Karpas-422 (cell line): ENCODE results near the gene L3MBTL4. TPM values are rescaled to one million over a fixed set of nuclear protein-coding genes. Genes with fewer than 3 reads are reported as not detected.

ENCODE experiments used
- DNase-seq: peaks from one replicate; pipeline ENCODE4 v3.0.0-alpha.2; 2015
- H2AFZ ChIP-seq: fragments of 200-600 bp; sonication (generic); 2 replicates; pipeline ENCODE4 v1.6.1; 2014; ENCODE audit warnings: antibody characterized with exemption, low read length, mixed read lengths
- H3K27ac ChIP-seq: fragments of 200-600 bp; sonication (generic); 2 replicates; pipeline ENCODE4 v1.5.1; 2014; ENCODE audit warnings: mild to moderate bottlenecking, low read length, moderate library complexity
- H3K27me3 ChIP-seq: fragments of 200-600 bp; sonication (generic); 2 replicates; pipeline ENCODE4 v1.6.1; 2014; ENCODE audit warnings: low read length, mixed read lengths
- H3K36me3 ChIP-seq: fragments of 200-600 bp; sonication (generic); 2 replicates; pipeline ENCODE4 v1.6.1; 2014; ENCODE audit warnings: low read length, mixed read lengths; ENCODE audit not compliant: insufficient read depth
- H3K4me1 ChIP-seq: fragments of 200-600 bp; sonication (generic); 2 replicates; pipeline ENCODE4 v1.6.1; 2014; ENCODE audit warnings: mild to moderate bottlenecking, low read length, mixed read lengths
- H3K4me2 ChIP-seq: fragments of 200-600 bp; sonication (generic); 2 replicates; pipeline ENCODE4 v1.6.1; 2014; ENCODE audit warnings: low read length, low read depth, mild to moderate bottlenecking; ENCODE audit not compliant: poor library complexity, severe bottlenecking
- H3K4me3 ChIP-seq: fragments of 200-600 bp; sonication (generic); 2 replicates; pipeline ENCODE4 v1.5.1; 2014; ENCODE audit warnings: mild to moderate bottlenecking, antibody characterized with exemption, low read length, mixed read lengths
- H3K79me2 ChIP-seq: fragments of 200-600 bp; sonication (generic); 2 replicates; pipeline ENCODE4 v1.6.1; 2014; ENCODE audit warnings: mild to moderate bottlenecking, low read length, mixed read lengths
- H3K9ac ChIP-seq: fragments of 200-600 bp; sonication (generic); 2 replicates; pipeline ENCODE4 v1.6.0; 2014; ENCODE audit warnings: low read length
- H3K9me2 ChIP-seq: fragments of 200-600 bp; sonication (generic), shearing (Covaris generic); replicated peaks from 2 replicates; pipeline ENCODE4 v1.6.0; 2014; ENCODE audit warnings: mild to moderate bottlenecking, low read length, moderate library complexity; ENCODE audit not compliant: insufficient read depth
- H3K9me3 ChIP-seq: fragments of 300-700, 200-600 bp; sonication (generic); 2 replicates; pipeline ENCODE4 v1.6.1; 2014; ENCODE audit warnings: low read length, mixed read lengths
- H4K20me1 ChIP-seq: fragments of 200-600 bp; sonication (generic); 2 replicates; pipeline ENCODE4 v1.6.1; 2014; ENCODE audit warnings: mild to moderate bottlenecking, antibody characterized with exemption, low read length, low read depth; ENCODE audit not compliant: insufficient read depth
- total RNA-seq: library from RNA; depleted of rRNA; stranded (reverse); fragments of >200 nt; shearing (Covaris generic); gene quantifications from 2 replicates; pipeline ENCODE4 v1.2.3, GENCODE V29; 2014; ENCODE audit warnings: low replicate concordance

Gene L3MBTL4
- total RNA-seq, 1 experiment from 2014 or later: 15.2 TPM

DNA sequence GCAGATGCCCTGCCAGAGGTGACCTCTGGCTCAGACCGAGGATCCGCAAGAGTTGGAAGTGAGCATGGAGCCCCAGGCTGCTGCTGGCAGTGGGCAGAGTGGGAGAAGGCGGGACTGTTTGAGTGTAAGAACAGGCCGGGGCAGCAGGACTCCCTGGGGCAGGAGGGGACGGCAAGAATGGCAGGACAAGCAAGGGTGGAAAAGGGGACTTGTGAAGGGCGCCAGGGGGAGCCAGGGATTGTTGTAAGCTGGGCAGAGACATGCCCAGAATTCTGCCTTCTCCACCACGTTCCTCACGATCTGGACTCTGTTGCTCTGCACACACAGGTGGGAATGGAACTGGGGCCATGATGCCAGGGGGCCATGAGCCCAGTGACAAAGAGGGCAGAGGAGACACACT lies 447.0 kb downstream of the L3MBTL4 start:
- Histone ChIP-seq H2AFZ (no peak overlapping the region), H3K27ac (peak overlapping the region; percentile 96; the same call in 1 of the 2 replicates), H3K9me2 (no peaks in the 10 kb centered on the region), H3K4me2 (peak overlapping the region; percentile 76), H3K36me3 (no peaks in the 10 kb centered on the region; the same call in 1 of the 2 replicates), H3K9ac (peak overlapping the region; percentile 53), H3K79me2 (no peaks in the 10 kb centered on the region; the same call in 1 of the 2 replicates), H4K20me1 (no peaks in the 10 kb centered on the region), H3K27me3 (no peaks in the 10 kb centered on the region), H3K4me3 (peak overlapping the region; percentile 68; the same call in 1 of the 2 replicates), H3K4me1 (peaks cover 98% of the 10 kb centered on the region), H3K9me3 (no peaks in the 10 kb centered on the region)
- DNase-seq: no peak

DNA sequence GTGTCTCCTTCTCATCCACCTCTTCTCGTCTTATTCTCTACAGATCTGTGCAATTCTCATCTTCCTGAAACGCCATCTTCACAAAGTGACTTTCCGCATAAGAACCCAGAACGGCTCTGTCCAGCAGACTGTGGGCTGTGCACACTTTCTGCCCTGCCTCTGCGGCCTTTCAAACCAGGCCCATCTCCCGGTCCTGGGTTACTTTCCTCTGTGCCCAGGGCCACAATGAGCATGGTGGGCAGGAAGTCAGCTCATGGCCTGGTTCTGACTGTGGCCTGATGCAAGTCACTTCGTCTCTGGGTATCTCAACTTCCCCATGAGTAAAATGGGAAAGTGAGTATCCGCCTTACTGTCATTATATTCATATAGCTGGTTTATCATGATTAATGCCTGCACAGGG lies 447.7 kb downstream of the L3MBTL4 start:
- H3K4me2 ChIP-seq: peak overlapping the region; percentile 76
- H3K9me3 ChIP-seq: no peaks in the 10 kb centered on the region
- peak overlapping the region; percentile 96; the same call in 1 of the 2 replicates for H3K27ac ChIP-seq
- peak overlapping the region; percentile 53 for H3K9ac ChIP-seq
- no peaks in the 10 kb centered on the region for H4K20me1 ChIP-seq
- H3K27me3 ChIP-seq: no peaks in the 10 kb centered on the region
- peaks cover 98% of the 10 kb centered on the region for H3K4me1 ChIP-seq
- no peaks in the 10 kb centered on the region for H3K9me2 ChIP-seq
- H3K36me3 ChIP-seq: no peaks in the 10 kb centered on the region; the same call in 1 of the 2 replicates
- no peak for DNase-seq
- peak overlapping the region; percentile 68; the same call in 1 of the 2 replicates for H3K4me3 ChIP-seq
- no peak overlapping the region for H2AFZ ChIP-seq
- no peaks in the 10 kb centered on the region; the same call in 1 of the 2 replicates for H3K79me2 ChIP-seq

DNA sequence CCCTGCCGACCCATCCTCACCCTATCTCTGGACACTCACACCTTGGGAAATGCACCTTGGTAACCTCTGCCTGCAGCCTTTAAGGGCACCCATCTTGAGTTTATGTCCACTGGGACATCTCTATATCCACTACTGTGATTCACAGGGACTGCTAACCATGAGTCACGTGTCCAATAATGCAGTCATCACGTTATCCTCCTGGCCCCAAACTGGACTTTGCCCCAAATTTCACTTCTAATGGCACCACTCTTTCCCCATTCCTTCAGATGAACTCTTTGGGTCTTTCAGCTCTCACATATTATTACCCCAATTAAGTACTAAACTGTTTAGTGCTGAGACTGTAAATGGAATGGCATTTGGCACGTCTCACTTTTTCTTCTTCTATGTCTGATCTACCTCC lies 448.2 kb downstream of the L3MBTL4 start:
- H4K20me1 ChIP-seq: no peaks in the 10 kb centered on the region
- H3K79me2 ChIP-seq: no peaks in the 10 kb centered on the region; the same call in 1 of the 2 replicates
- H3K36me3 ChIP-seq: no peaks in the 10 kb centered on the region; the same call in 1 of the 2 replicates
- H3K4me1 ChIP-seq: peaks cover 98% of the 10 kb centered on the region
- DNase-seq: no peak
- H3K27me3 ChIP-seq: no peaks in the 10 kb centered on the region
- H3K27ac ChIP-seq: peak overlapping the region; percentile 96; the same call in 1 of the 2 replicates
- no peaks in the 10 kb centered on the region for H3K9me3 ChIP-seq
- no peaks in the 10 kb centered on the region for H3K9me2 ChIP-seq
- H3K9ac ChIP-seq: peak overlapping the region; percentile 53
- H2AFZ ChIP-seq: no peak overlapping the region
- peak overlapping the region; percentile 76 for H3K4me2 ChIP-seq
- H3K4me3 ChIP-seq: peak overlapping the region; percentile 68; the same call in 1 of the 2 replicates

GRCh38 chr18:5964996-5965395 lies 449.7 kb downstream of the L3MBTL4 start:
- no peak for DNase-seq
- peak overlapping the region; percentile 68; the same call in 1 of the 2 replicates for H3K4me3 ChIP-seq
- peaks cover 98% of the 10 kb centered on the region for H3K4me1 ChIP-seq

GRCh38 chr18:5964596-5964995 lies 450.1 kb downstream of the L3MBTL4 start:
- H3K9me3 ChIP-seq: no peaks in the 10 kb centered on the region
- peaks cover 97% of the 10 kb centered on the region for H3K4me1 ChIP-seq
- H3K9me2 ChIP-seq: no peaks in the 10 kb centered on the region
- no peaks in the 10 kb centered on the region for H3K27me3 ChIP-seq
- no peaks in the 10 kb centered on the region; the same call in 1 of the 2 replicates for H3K79me2 ChIP-seq
- no peak overlapping the region for H3K4me3 ChIP-seq
- H3K27ac ChIP-seq: peak overlapping the region; percentile 96; the same call in 1 of the 2 replicates
- H3K9ac ChIP-seq: no peak overlapping the region
- DNase-seq: no peak
- peaks cover 5% of the 10 kb centered on the region; the same call in 1 of the 2 replicates for H3K36me3 ChIP-seq
- no peak overlapping the region for H2AFZ ChIP-seq
- peak overlapping the region; percentile 76 for H3K4me2 ChIP-seq
- no peaks in the 10 kb centered on the region for H4K20me1 ChIP-seq

More at GRCh38 chr18:5964996-5965395, 449.7 kb downstream of the L3MBTL4 start:
- Histone ChIP-seq H3K27ac (peak overlapping the region; percentile 96; the same call in 1 of the 2 replicates), H3K79me2 (no peaks in the 10 kb centered on the region; the same call in 1 of the 2 replicates), H4K20me1 (no peaks in the 10 kb centered on the region), H3K9me2 (no peaks in the 10 kb centered on the region), H3K4me2 (peak overlapping the region; percentile 76), H2AFZ (no peak overlapping the region), H3K9me3 (no peaks in the 10 kb centered on the region), H3K9ac (peak overlapping the region; percentile 53; the same call in 1 of the 2 replicates), H3K36me3 (peaks cover 5% of the 10 kb centered on the region; the same call in 1 of the 2 replicates), H3K27me3 (no peaks in the 10 kb centered on the region)

DNA sequence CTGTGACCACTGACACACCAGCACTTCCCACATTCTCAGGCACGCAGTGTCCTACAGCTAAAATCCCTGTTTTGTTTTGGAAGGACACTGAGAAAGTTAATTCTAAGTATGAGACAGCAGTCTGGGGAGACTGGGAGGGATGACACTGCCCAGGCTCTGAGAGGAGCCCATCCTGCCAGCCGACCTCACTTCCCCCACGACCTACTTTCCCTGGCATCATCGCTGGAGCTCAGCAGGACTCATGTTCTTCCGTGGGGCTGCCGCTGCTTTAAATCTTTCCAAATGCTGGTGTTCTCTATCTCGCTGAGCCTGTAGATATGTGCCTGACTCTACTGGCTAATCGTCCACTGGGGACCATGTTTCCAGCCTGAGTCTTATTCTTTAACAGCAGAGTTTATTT lies 450.6 kb downstream of the L3MBTL4 start:
- no peaks in the 10 kb centered on the region for H4K20me1 ChIP-seq
- no peak overlapping the region for H2AFZ ChIP-seq
- no peaks in the 10 kb centered on the region; the same call in 1 of the 2 replicates for H3K79me2 ChIP-seq
- H3K27ac ChIP-seq: 0 out of 2 replicates have a peak overlapping the region, but pooled peaks have one; percentile 96
- no peak overlapping the region for H3K9ac ChIP-seq
- H3K9me3 ChIP-seq: no peaks in the 10 kb centered on the region
- H3K4me2 ChIP-seq: peak overlapping the region; percentile 76
- peaks cover 97% of the 10 kb centered on the region for H3K4me1 ChIP-seq
- H3K4me3 ChIP-seq: no peak overlapping the region
- no peak for DNase-seq
- no peaks in the 10 kb centered on the region for H3K27me3 ChIP-seq
- peaks cover 5% of the 10 kb centered on the region; the same call in 1 of the 2 replicates for H3K36me3 ChIP-seq
- no peaks in the 10 kb centered on the region for H3K9me2 ChIP-seq

- H3K79me2 ChIP-seq: no peaks in the 10 kb centered on the region
- peak overlapping the region; percentile 87; the same call in 1 of the 2 replicates for H3K27ac ChIP-seq
- no peaks in the 10 kb centered on the region for H3K27me3 ChIP-seq
- no peak for DNase-seq
- H3K4me2 ChIP-seq: peak overlapping the region; percentile 45
- H3K9me2 ChIP-seq: no peaks in the 10 kb centered on the region
- H4K20me1 ChIP-seq: no peaks in the 10 kb centered on the region
- no peak overlapping the region for H3K4me3 ChIP-seq
- H2AFZ ChIP-seq: no peak overlapping the region
- H3K9ac ChIP-seq: no peak overlapping the region
- no peaks in the 10 kb centered on the region for H3K9me3 ChIP-seq
- H3K4me1 ChIP-seq: peaks cover 94% of the 10 kb centered on the region
- peaks cover 5% of the 10 kb centered on the region; the same call in 1 of the 2 replicates for H3K36me3 ChIP-seq
Measured at GRCh38 chr18:5963267-5963666, 451.4 kb downstream of the L3MBTL4 start.

- Histone ChIP-seq H3K9me3 (no peaks in the 10 kb centered on the region), H3K27ac (peak overlapping the region; percentile 87), H3K36me3 (peaks cover 5% of the 10 kb centered on the region; the same call in 1 of the 2 replicates), H3K4me2 (peak overlapping the region; percentile 45), H3K4me3 (peak overlapping the region; percentile 37; the same call in 1 of the 2 replicates), H4K20me1 (no peaks in the 10 kb centered on the region), H3K9me2 (no peaks in the 10 kb centered on the region), H3K27me3 (no peaks in the 10 kb centered on the region), H3K4me1 (peaks cover 85% of the 10 kb centered on the region), H3K79me2 (no peaks in the 10 kb centered on the region), H2AFZ (no peak overlapping the region), H3K9ac (peak overlapping the region; percentile 38)
- no peak for DNase-seq
Measured at GRCh38 chr18:5962362-5962761, 452.3 kb downstream of the L3MBTL4 start.
